ENCODE data around the gene MBTD1. TPM values are rescaled to one million over a fixed set of nuclear protein-coding genes. Genes with fewer than 3 reads are reported as not detected.

MBTD1 gene
- polyA plus RNA-seq, 2 of the 4 experiments (the other 2 are of a cell fraction) = 8.1 to 13.4 TPM

DNA sequence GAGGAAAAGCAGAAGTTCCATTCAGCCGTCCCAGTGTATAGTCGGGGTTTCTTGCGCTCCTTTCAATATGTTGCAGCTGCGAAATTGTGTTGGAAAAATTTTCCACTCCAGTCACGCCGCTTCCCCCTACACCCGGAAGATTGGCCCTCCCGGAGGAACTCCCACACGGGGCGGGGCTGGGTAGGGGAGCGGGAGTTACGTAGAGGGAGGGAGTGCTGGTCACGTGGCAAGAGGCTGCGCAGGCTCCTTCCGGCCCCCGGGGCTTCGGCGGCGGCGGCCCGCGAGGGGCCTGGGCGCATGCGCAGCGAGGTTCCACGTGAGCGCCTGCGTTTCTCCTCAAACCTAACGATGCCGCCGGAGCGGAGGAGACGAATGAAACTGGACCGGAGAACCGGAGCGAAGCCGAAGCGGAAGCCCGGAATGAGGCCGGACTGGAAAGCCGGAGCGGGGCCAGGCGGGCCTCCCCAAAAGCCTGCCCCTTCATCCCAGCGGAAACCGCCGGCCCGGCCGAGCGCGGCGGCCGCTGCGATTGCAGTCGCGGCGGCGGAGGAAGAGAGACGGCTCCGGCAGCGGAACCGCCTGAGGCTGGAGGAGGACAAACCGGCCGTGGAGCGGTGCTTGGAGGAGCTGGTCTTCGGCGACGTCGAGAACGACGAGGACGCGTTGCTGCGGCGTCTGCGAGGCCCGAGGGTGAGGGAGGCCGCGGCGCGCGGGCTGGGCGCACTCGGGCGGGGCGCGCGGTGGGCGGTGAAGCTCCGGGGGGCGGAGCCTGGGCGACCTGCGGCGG lies 581 bp upstream of the MBTD1 start, which contains the start of gene UTP18 (continued):
- TF ChIP-seq BCL3 (IDR thresholded peaks at IDR 0.05) = peak; percentile 87
- TF ChIP-seq, protein P1, sequence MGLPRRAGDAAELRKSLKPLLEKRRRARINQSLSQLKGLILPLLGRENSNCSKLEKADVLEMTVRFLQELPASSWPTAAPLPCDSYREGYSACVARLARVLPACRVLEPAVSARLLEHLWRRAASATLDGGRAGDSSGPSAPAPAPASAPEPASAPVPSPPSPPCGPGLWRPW (IDR thresholded peaks at IDR 0.05) = no peak
- TF ChIP-seq CBX2 (IDR thresholded peaks at IDR 0.05; ENCODE audit: borderline replicate concordance, low read depth) = no peak
- no peak for TF ChIP-seq ZC3H11A (IDR thresholded peaks at IDR 0.05)
- 0 out of 2 replicates have a peak, but pooled peaks have one; percentile 60 for TF ChIP-seq TP53 (CRISPR knock-in tag; IDR thresholded peaks at IDR 0.05)
- TF ChIP-seq PHF8 (IDR thresholded peaks at IDR 0.05; ENCODE audit: borderline replicate concordance, low read depth) = peak; percentile 99
- TF ChIP-seq JUN (IDR thresholded peaks at IDR 0.05) = peak in 1 of 2 experiments; percentile 94
- TF ChIP-seq EHMT2 (IDR thresholded peaks at IDR 0.05; ENCODE audit: low read depth) = no peak
- peak; percentile 71; the same call in 1 of the 2 replicates for TF ChIP-seq FOXS1 (CRISPR knock-in tag; IDR thresholded peaks at IDR 0.05)
- no peak for TF ChIP-seq RARB (CRISPR knock-in tag; IDR thresholded peaks at IDR 0.05)
- peak; percentile 93 for TF ChIP-seq NPAS2 (CRISPR knock-in tag; IDR thresholded peaks at IDR 0.05; ENCODE audit: borderline replicate concordance)
- TF ChIP-seq HOXB13 (CRISPR knock-in tag; IDR thresholded peaks at IDR 0.05; ENCODE audit: low read depth) = no peak
- TF ChIP-seq NR3C1 (IDR thresholded peaks at IDR 0.05) = no peak
- TF ChIP-seq REST (IDR thresholded peaks at IDR 0.05) = no peak
- TF ChIP-seq SMC3 (IDR thresholded peaks at IDR 0.05) = no peak
- TF ChIP-seq RCOR1 (IDR thresholded peaks at IDR 0.05; ENCODE audit: low read depth, low read length) = no peak
- no peak for TF ChIP-seq POLR2AphosphoS2 (conservative IDR thresholded peaks at IDR 0.05; ENCODE audit: low read length)
- peak; percentile 38; the same call in 1 of the 2 replicates for TF ChIP-seq ATOH8 (CRISPR knock-in tag; IDR thresholded peaks at IDR 0.05; ENCODE audit: low read depth)
- no peak for TF ChIP-seq ESRRA (IDR thresholded peaks at IDR 0.05; ENCODE audit: borderline replicate concordance, low read length)
- TF ChIP-seq EHF (CRISPR knock-in tag; IDR thresholded peaks at IDR 0.05) = no peak
- TF ChIP-seq ZFP36 (IDR thresholded peaks at IDR 0.05; ENCODE audit: borderline replicate concordance, partially characterized antibody) = no peak
- peak; percentile 57 for TF ChIP-seq POLR2A (IDR thresholded peaks at IDR 0.05; ENCODE audit: low read length)
- TF ChIP-seq, protein P2, sequence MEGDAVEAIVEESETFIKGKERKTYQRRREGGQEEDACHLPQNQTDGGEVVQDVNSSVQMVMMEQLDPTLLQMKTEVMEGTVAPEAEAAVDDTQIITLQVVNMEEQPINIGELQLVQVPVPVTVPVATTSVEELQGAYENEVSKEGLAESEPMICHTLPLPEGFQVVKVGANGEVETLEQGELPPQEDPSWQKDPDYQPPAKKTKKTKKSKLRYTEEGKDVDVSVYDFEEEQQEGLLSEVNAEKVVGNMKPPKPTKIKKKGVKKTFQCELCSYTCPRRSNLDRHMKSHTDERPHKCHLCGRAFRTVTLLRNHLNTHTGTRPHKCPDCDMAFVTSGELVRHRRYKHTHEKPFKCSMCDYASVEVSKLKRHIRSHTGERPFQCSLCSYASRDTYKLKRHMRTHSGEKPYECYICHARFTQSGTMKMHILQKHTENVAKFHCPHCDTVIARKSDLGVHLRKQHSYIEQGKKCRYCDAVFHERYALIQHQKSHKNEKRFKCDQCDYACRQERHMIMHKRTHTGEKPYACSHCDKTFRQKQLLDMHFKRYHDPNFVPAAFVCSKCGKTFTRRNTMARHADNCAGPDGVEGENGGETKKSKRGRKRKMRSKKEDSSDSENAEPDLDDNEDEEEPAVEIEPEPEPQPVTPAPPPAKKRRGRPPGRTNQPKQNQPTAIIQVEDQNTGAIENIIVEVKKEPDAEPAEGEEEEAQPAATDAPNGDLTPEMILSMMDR (IDR thresholded peaks at IDR 0.05) = no peak
- no peak for TF ChIP-seq FOSB (CRISPR knock-in tag; IDR thresholded peaks at IDR 0.05)
- no peak for TF ChIP-seq CBX8 (IDR thresholded peaks at IDR 0.05)
- TF ChIP-seq, protein P3, sequence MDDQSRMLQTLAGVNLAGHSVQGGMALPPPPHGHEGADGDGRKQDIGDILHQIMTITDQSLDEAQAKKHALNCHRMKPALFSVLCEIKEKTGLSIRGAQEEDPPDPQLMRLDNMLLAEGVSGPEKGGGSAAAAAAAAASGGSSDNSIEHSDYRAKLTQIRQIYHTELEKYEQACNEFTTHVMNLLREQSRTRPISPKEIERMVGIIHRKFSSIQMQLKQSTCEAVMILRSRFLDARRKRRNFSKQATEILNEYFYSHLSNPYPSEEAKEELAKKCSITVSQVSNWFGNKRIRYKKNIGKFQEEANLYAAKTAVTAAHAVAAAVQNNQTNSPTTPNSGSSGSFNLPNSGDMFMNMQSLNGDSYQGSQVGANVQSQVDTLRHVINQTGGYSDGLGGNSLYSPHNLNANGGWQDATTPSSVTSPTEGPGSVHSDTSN (IDR thresholded peaks at IDR 0.05) = peak; percentile 6
- peak; percentile 81; the same call in 1 of the 2 replicates for TF ChIP-seq HOXB5 (CRISPR knock-in tag; IDR thresholded peaks at IDR 0.05)
- peak; percentile 84 for TF ChIP-seq BHLHE40 (IDR thresholded peaks at IDR 0.05; ENCODE audit: low read depth, low read length)
- no peak for TF ChIP-seq HOXA7 (CRISPR knock-in tag; IDR thresholded peaks at IDR 0.05)
- 0 out of 2 replicates have a peak, but pooled peaks have one; percentile 40 for TF ChIP-seq KDM5A (IDR thresholded peaks at IDR 0.05)
- no peak for TF ChIP-seq RAD21 (conservative IDR thresholded peaks at IDR 0.05 in 1 of 2, IDR thresholded peaks at IDR 0.05 in 1 of 2)
- TF ChIP-seq SREBF2 (IDR thresholded peaks at IDR 0.05) = no peak
- TF ChIP-seq, protein P4, sequence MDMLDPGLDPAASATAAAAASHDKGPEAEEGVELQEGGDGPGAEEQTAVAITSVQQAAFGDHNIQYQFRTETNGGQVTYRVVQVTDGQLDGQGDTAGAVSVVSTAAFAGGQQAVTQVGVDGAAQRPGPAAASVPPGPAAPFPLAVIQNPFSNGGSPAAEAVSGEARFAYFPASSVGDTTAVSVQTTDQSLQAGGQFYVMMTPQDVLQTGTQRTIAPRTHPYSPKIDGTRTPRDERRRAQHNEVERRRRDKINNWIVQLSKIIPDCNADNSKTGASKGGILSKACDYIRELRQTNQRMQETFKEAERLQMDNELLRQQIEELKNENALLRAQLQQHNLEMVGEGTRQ (IDR thresholded peaks at IDR 0.05) = peak; percentile 98
- TF ChIP-seq HEYL (CRISPR knock-in tag; IDR thresholded peaks at IDR 0.05) = no peak
